PC-9 (cell line): ENCODE data around the gene IMPA2.
"Not testable (repeated sequence)": the region's sequence is repeated elsewhere in the genome, so short reads cannot be mapped to it uniquely, and the experiment has no call there.

Source experiments
- EZH2 ChIP-seq: fragments of 200-600 bp; sonication (generic); IDR thresholded peaks from 2 replicates; pipeline ENCODE4 v1.8.0; 2017; ENCODE audit warnings: antibody characterized with exemption, low read depth
- TF ChIP-seq, protein P1 (sequence below): fragments of 200-600 bp; sonication (generic); conservative IDR thresholded peaks from 2 replicates; pipeline ENCODE4 v1.6.1; 2017; ENCODE audit warnings: mixed run types, antibody characterized with exemption, mild to moderate bottlenecking, moderate library complexity

DNA sequence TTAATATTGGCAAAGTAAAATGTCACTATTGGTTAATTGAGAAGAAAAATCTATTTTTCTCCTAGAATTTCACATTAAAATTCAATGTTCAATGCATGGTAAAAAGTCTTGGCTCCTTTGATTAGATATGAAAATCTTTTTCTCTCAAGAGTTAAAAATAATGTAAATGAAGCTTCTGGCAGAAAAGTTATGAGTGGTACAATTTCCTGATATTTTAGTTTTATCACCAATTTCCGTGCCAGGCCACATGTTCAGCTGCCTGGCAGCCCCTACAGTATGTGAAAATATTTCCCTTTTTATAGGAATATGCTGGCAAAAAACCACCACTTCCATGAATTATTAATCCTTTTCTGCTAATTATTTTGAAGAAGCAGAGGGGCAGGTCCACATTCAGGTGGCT lies 89.8 kb downstream of the IMPA2 start:
- TF ChIP-seq, protein P1, sequence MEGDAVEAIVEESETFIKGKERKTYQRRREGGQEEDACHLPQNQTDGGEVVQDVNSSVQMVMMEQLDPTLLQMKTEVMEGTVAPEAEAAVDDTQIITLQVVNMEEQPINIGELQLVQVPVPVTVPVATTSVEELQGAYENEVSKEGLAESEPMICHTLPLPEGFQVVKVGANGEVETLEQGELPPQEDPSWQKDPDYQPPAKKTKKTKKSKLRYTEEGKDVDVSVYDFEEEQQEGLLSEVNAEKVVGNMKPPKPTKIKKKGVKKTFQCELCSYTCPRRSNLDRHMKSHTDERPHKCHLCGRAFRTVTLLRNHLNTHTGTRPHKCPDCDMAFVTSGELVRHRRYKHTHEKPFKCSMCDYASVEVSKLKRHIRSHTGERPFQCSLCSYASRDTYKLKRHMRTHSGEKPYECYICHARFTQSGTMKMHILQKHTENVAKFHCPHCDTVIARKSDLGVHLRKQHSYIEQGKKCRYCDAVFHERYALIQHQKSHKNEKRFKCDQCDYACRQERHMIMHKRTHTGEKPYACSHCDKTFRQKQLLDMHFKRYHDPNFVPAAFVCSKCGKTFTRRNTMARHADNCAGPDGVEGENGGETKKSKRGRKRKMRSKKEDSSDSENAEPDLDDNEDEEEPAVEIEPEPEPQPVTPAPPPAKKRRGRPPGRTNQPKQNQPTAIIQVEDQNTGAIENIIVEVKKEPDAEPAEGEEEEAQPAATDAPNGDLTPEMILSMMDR: not testable (repeated sequence)
- not testable (repeated sequence) for TF ChIP-seq EZH2
